Endothelial cell of umbilical vein (primary cell): ENCODE data around the gene H2BW2. TPM values are rescaled to one million over a fixed set of nuclear protein-coding genes. Genes with fewer than 3 reads are reported as not detected.

Experiments used
- Bru-seq: library from RNA; stranded (reverse); fragments of 400-500 nt; gene quantifications from one replicate; lab custom pipeline; 2021; lab: Mats Ljungman, UMichigan
- BruChase-seq, 2 experiments: library from RNA; stranded (reverse); fragments of 400-500 nt; gene quantifications; one replicate each; lab custom pipeline; 2021; lab: Mats Ljungman, UMichigan
- BruUV-seq: library from RNA; stranded (reverse); fragments of 400-500 nt; replicated peaks from 2 replicates; lab custom pipeline; 2021; lab: Mats Ljungman, UMichigan
- CTCF ChIA-PET: fragments of 300-600, 350-600 bp; sonication (Branson Sonifier 250); formaldehyde crosslinking; loops from one replicate; lab custom pipeline; 2021; ENCODE audit warnings: antibody characterized with exemption, inconsistent platforms; lab: Charles Lee
- POLR2A ChIA-PET: fragments of 300-600, 350-600 bp; sonication (Branson Sonifier 250); formaldehyde crosslinking; loops from one replicate; lab custom pipeline; 2021; ENCODE audit warnings: antibody characterized with exemption, inconsistent platforms; lab: Charles Lee
- DNase-seq: peaks from one replicate; pipeline ENCODE4 v3.0.0-alpha.2; 2011; ENCODE audit warnings: low read depth, low spot score
- FAIRE-seq: peaks from 2 replicates; lab custom pipeline; 2011; peaks lifted over from hg19 to GRCh38; lab: Jason Lieb, UNC
- H2AFZ ChIP-seq: 2 replicates; pipeline ENCODE4 v1.6.0; 2012; ENCODE audit warnings: low read depth, low read length, control low read depth, inconsistent platforms
- H3K27ac ChIP-seq: 2 replicates; pipeline ENCODE4 v1.5.1; 2011; ENCODE audit warnings: low read depth, mild to moderate bottlenecking, control low read depth, low read length, moderate library complexity; ENCODE audit not compliant: insufficient read depth
- H3K27me3 ChIP-seq, 2 experiments: 2 replicates each; pipeline versions ENCODE4 v1.6.0 to v1.6.1; 2011; ENCODE audit warnings: low read length in 2 of 2, mixed read lengths in 1 of 2; ENCODE audit not compliant: control insufficient read depth in 2 of 2, insufficient read depth in 2 of 2
- H3K36me3 ChIP-seq, 2 experiments: 2 replicates in 1 of 2; 3 replicates in 1 of 2; pipeline ENCODE4 v1.5.1; 2011; ENCODE audit warnings: low read length in 2 of 2, mild to moderate bottlenecking in 1 of 2, moderate library complexity in 1 of 2; ENCODE audit not compliant: control insufficient read depth in 2 of 2, insufficient read depth in 2 of 2; ENCODE audit errors: extremely low read depth in 1 of 2
- H3K4me1 ChIP-seq: 3 replicates; pipeline ENCODE4 v1.5.1; 2011; ENCODE audit warnings: mild to moderate bottlenecking, low read length; ENCODE audit not compliant: control insufficient read depth, insufficient read depth; ENCODE audit errors: extremely low read depth
- H3K4me2 ChIP-seq: 2 replicates; pipeline ENCODE4 v1.6.1; 2011; ENCODE audit warnings: low read length, control low read depth, mixed read lengths; ENCODE audit not compliant: insufficient read depth
- H3K4me3 ChIP-seq, 3 experiments: fragments of 200-600 bp in 1 of 3; sonication (generic), shearing (Covaris generic) in 1 of 3; replicated peaks in 1 of 3; 2 replicates each; pipeline ENCODE4 v1.5.1; 2011 to 2016; ENCODE audit warnings: control low read depth in 3 of 3, low read length in 3 of 3, mild to moderate bottlenecking in 2 of 3, inconsistent platforms in 1 of 3, low read depth in 1 of 3, moderate library complexity in 1 of 3; ENCODE audit not compliant: insufficient read depth in 1 of 3
- H3K79me2 ChIP-seq: 2 replicates; pipeline ENCODE4 v1.6.0; 2012; ENCODE audit warnings: low read length, inconsistent platforms; ENCODE audit not compliant: control insufficient read depth, insufficient read depth
- H3K9ac ChIP-seq: replicated peaks from 2 replicates; pipeline ENCODE3; 2011; ENCODE audit warnings: low read length, control low read depth; ENCODE audit not compliant: insufficient read depth; ENCODE audit errors: extremely low read depth
- H3K9me1 ChIP-seq: replicated peaks from 3 replicates; pipeline ENCODE4 v1.6.0; 2011; ENCODE audit warnings: mild to moderate bottlenecking, low read length; ENCODE audit not compliant: control insufficient read depth, insufficient read depth; ENCODE audit errors: extremely low read depth
- H3K9me3 ChIP-seq: replicated peaks from 2 replicates; pipeline ENCODE4 v1.5.1; 2012; ENCODE audit warnings: low read length, inconsistent platforms; ENCODE audit not compliant: control insufficient read depth, insufficient read depth
- H4K20me1 ChIP-seq: replicated peaks from 2 replicates; pipeline ENCODE3; 2011; ENCODE audit warnings: mild to moderate bottlenecking, low read length; ENCODE audit not compliant: control insufficient read depth, insufficient read depth; ENCODE audit errors: extremely low read depth
- CTCF ChIP-seq, 2 donors: IDR thresholded peaks; 1 replicate in 1 of 2; 2 replicates in 1 of 2; pipeline ENCODE4 v1.5.1; 2011; ENCODE audit warnings: low read length in 2 of 2, mild to moderate bottlenecking in 2 of 2, moderate library complexity in 2 of 2, control low read depth in 1 of 2, inconsistent platforms in 1 of 2, low read depth in 1 of 2; ENCODE audit not compliant: insufficient read depth in 1 of 2; ENCODE audit errors: extremely low read depth in 1 of 2
- EZH2 ChIP-seq: IDR thresholded peaks from 2 replicates; pipeline ENCODE4 v1.6.1; 2012; ENCODE audit warnings: borderline replicate concordance, low read depth, mild to moderate bottlenecking, moderate library complexity, low read length, inconsistent platforms; ENCODE audit not compliant: severe bottlenecking
- FOS ChIP-seq: IDR thresholded peaks from 2 replicates; pipeline ENCODE4 v1.6.1; 2011; ENCODE audit warnings: mild to moderate bottlenecking, low read length, moderate library complexity, borderline replicate concordance; ENCODE audit not compliant: insufficient read depth
- GATA2 ChIP-seq: IDR thresholded peaks from 2 replicates; pipeline ENCODE4 v1.7.0; 2011; ENCODE audit warnings: low read depth, mild to moderate bottlenecking, moderate library complexity, mixed read lengths, low read length; ENCODE audit not compliant: insufficient read length, insufficient read depth
- JUN ChIP-seq: IDR thresholded peaks from 2 replicates; pipeline ENCODE4 v1.6.1; 2011; ENCODE audit warnings: borderline replicate concordance, low read depth; ENCODE audit not compliant: insufficient read length, insufficient read depth
- MAX ChIP-seq: IDR thresholded peaks from 2 replicates; pipeline ENCODE4 v1.6.1; 2011; ENCODE audit not compliant: insufficient read depth, insufficient read length
- MYC ChIP-seq: IDR thresholded peaks from one replicate; pipeline ENCODE4 v1.6.1; 2011; ENCODE audit warnings: mild to moderate bottlenecking, low read depth, low read length
- POLR2A ChIP-seq: IDR thresholded peaks from 2 replicates; pipeline ENCODE4 v1.6.1; 2012; ENCODE audit warnings: low read depth, mild to moderate bottlenecking, control low read depth, low read length
- POLR2AphosphoS5 ChIP-seq: IDR thresholded peaks from 2 replicates; pipeline ENCODE4 v1.6.1; 2012; ENCODE audit warnings: low read depth, mild to moderate bottlenecking, control low read depth, low read length, moderate library complexity; ENCODE audit not compliant: insufficient read depth
- dilution Hi-C: fragments of 300-500 bp; cut with MboI; formaldehyde crosslinking; loops from one replicate; pipeline ENCODE4 v1.15.0; 2019; ENCODE audit warnings: low sequenced_read_pairs; ENCODE audit not compliant: extremely low pct_ligation_motif_present
- intact Hi-C: fragments of 100-400 bp; cut with micrococcal nuclease; formaldehyde crosslinking; loops from one replicate; pipeline ENCODE4 v1.10.0; 2022
- long read RNA-seq: library from polyadenylated mRNA; stranded (forward); transcript quantifications from one replicate; pipeline ENCODE4 v2.0.0, GENCODE V29; 2021
- polyA minus RNA-seq, 3 experiments: library from RNA; depleted of rRNA, polyadenylated mRNA; stranded (reverse); fragments of >200 nt; gene quantifications; 1 replicate in 1 of 3; 2 replicates in 2 of 3; pipeline ENCODE4 v1.2.3, GENCODE V29; 2011
- polyA plus RNA-seq, 4 experiments: library from polyadenylated mRNA; depleted of rRNA in 3 of 4; stranded (reverse) in 3 of 4; unstranded in 1 of 4; fragments of >200 nt; gene quantifications; 2 replicates each; pipeline versions ENCODE4 v1.2.1 to v1.2.3, GENCODE V29; 2011 to 2012; ENCODE audit warnings: missing spikeins in 1 of 4
- total RNA-seq: library from RNA; stranded (reverse); gene quantifications from 2 replicates; pipeline ENCODE4 v1.2.3, GENCODE V29; 2021

Gene H2BW2
- total RNA-seq = not detected in 2 replicates
- polyA plus RNA-seq = not detected in 2 replicates
- polyA plus RNA-seq (2011; cell fraction: cytosol; rRNA removed) = not detected in 2 replicates
- polyA plus RNA-seq (2011; cell fraction: nucleus; rRNA removed) = not detected in 2 replicates
- not detected in 2 replicates for polyA plus RNA-seq (2012)
- polyA minus RNA-seq = not detected in 2 replicates
- polyA minus RNA-seq (2011; cell fraction: cytosol; rRNA and poly(A)+ RNA removed) = not detected
- not detected in 2 replicates for polyA minus RNA-seq (2011; cell fraction: nucleus; rRNA and poly(A)+ RNA removed)
- Bru-seq, nascent RNA = not detected
- BruChase-seq, experiment 1, labeled RNA remaining after a 6-hour chase = not detected
- BruChase-seq, experiment 2, labeled RNA remaining after a 2-hour chase = percentile 12 among the genes with signal in this experiment
- long read RNA-seq = 0 reads

GRCh38 chrX:104039689-104040505 lies at the start of gene H2BW2:
Gene H2BW2 (plus strand): TSS chrX:104039956. CDS start chrX:104039995, 39 bp downstream.
- no peak within 1 kb of the TSS for H3K4me2 ChIP-seq
- CTCF ChIA-PET = no interaction called here
- TF ChIP-seq MYC (no peak), GATA2 (no peak), EZH2 (no peak), POLR2A (no peak), MAX (no peak), FOS (no peak), JUN (no peak), CTCF (IDR thresholded peaks at IDR 0.05; ENCODE audit: extremely low read depth in 1 of 2, insufficient read depth in 1 of 2, low read depth in 1 of 2, low read length in 2 of 2) (no peak), POLR2AphosphoS5 (no peak)
- DNase-seq = no peak
- no peaks in the 10 kb centered on the region for H3K27me3 ChIP-seq
- no peak within 1 kb of the TSS for H3K4me3 ChIP-seq
- H3K4me1 ChIP-seq = no peaks in the 10 kb centered on the region
- no peaks in the 10 kb centered on the region for H3K36me3 ChIP-seq
- H3K9me3 ChIP-seq = no peaks in the 10 kb centered on the region
- no peak within 1 kb of the TSS for H3K9ac ChIP-seq
- dilution Hi-C loops (no loop called here), intact Hi-C loops (no loop called here)
- no TSS peak for BruUV-seq
- no peak within 1 kb of the TSS for H3K27ac ChIP-seq
- H3K79me2 ChIP-seq = no peaks in the 10 kb centered on the region
- H2AFZ ChIP-seq = no peak within 1 kb of the TSS
- POLR2A ChIA-PET = no interaction called here
- no peak for FAIRE-seq
- H4K20me1 ChIP-seq = no peaks in the 10 kb centered on the region
- no peaks in the 10 kb centered on the region for H3K9me1 ChIP-seq
